GM13976 (cell line): ENCODE results near the gene HARS1.
"Not testable (repeated sequence)": the region's sequence is repeated elsewhere in the genome, so short reads cannot be mapped to it uniquely, and the experiment has no call there.

Experiments used
- DNase-seq: peaks from one replicate; pipeline ENCODE4 v3.0.0; 2012; ENCODE audit warnings: low spot score
- in situ Hi-C: fragments of 300-500 bp; cut with MboI; formaldehyde crosslinking; loops from one replicate; pipeline ENCODE4 v1.12.0; 2022; ENCODE audit warnings: low sequenced_read_pairs, mixed read lengths, inconsistent platforms; ENCODE audit not compliant: unreplicated experiment
- TF ChIP-seq, protein P1 (sequence below): IDR thresholded peaks from 2 replicates; pipeline ENCODE4 v1.5.1; 2012; ENCODE audit warnings: borderline replicate concordance, mild to moderate bottlenecking; ENCODE audit not compliant: insufficient read depth; ENCODE audit errors: extremely low read depth, missing control alignments, control extremely low read depth

HARS1 gene

DNA sequence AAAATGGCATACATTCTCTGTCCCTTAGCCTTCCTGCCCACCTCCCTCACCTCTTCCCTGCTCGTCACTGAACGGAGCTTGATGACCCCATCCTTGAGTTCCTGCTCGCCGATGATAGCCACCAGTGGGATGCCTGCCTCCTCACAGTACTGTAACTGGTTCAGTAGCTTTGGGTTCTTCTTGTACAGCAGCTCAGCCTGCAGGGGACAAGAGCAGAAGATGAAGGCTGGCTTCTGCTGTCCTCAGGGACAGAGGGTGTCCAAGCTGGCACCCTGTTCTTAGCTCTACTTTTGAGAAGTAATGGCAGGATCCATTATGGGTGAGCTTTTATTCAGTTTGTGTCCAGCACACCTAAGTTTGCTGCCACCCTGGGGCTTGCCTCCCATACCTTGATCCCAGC lies 16.5 kb downstream of the HARS1 start:
- TF ChIP-seq, protein P1, sequence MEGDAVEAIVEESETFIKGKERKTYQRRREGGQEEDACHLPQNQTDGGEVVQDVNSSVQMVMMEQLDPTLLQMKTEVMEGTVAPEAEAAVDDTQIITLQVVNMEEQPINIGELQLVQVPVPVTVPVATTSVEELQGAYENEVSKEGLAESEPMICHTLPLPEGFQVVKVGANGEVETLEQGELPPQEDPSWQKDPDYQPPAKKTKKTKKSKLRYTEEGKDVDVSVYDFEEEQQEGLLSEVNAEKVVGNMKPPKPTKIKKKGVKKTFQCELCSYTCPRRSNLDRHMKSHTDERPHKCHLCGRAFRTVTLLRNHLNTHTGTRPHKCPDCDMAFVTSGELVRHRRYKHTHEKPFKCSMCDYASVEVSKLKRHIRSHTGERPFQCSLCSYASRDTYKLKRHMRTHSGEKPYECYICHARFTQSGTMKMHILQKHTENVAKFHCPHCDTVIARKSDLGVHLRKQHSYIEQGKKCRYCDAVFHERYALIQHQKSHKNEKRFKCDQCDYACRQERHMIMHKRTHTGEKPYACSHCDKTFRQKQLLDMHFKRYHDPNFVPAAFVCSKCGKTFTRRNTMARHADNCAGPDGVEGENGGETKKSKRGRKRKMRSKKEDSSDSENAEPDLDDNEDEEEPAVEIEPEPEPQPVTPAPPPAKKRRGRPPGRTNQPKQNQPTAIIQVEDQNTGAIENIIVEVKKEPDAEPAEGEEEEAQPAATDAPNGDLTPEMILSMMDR, result no peak
- in situ Hi-C loops, result no loop called here
- no peak for DNase-seq

DNA sequence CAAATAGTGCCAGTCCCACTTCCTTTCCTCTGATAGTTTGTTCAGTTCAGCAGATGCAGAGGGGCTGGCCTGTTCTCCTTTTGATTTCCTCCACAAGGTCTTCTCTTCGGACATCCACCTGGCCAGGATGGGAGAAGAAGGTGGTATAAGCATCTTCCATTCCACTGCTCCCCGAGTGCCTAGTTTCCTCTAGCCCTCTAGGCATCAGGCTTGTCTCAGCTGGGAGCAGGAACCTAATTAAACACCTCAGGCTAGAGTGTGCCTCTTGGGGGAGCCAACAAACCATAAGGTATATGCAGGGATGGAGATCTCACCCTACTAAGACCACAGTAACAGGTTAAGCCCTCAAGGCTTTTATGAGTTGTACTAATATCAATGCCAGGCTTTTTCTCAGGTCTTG lies 17.0 kb downstream of the HARS1 start:
- in situ Hi-C loops, result no loop called here
- no peak for DNase-seq
- TF ChIP-seq, protein P1, result no peak

DNA sequence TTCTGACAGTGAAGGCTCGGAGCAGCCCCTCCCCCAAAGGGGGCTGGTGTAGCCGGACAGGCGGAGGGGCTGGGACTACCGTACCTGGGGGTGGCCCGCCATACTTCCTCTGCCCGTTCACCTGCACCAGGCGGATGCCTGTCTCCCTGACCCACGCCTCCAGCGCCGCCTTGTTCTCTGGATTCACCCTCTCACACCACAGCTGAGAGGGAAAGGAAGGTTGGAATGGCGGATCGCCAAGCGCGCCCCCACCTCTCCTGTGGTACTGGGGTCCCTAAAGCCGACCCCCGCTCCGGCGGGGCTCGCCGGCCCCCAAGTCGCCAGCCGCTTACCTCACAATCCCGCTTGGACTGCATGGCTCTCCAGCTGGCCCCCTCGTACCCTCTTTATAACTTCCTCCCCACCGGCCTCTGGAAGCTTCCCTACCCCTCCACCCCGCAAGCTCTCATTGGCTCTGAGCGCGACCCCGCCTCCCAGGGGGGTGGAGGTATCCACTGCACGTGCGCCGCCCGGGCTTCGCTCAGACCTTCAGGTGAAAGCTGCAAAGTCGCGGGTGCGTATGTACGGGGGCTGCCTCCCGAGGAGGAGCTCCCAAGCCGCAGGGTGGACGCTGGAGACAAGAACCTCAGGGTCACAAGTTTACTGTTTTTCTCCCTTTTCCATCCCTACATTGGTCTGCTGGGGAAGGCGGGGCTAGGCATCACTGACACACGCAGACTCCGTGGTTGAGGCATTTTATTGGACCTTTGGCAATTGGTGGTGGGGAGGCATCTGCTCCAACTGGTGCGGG lies 17.8 kb downstream of the HARS1 start, which contains the start of gene DND1:
Gene DND1 (minus strand): TSS at position 390 of the 790 bp plus-strand sequence. CDS start 34 bp downstream, at position 356.
- in situ Hi-C loops, result no loop called here
- TF ChIP-seq, protein P1, result no peak
- DNase-seq, result no peak

DNA sequence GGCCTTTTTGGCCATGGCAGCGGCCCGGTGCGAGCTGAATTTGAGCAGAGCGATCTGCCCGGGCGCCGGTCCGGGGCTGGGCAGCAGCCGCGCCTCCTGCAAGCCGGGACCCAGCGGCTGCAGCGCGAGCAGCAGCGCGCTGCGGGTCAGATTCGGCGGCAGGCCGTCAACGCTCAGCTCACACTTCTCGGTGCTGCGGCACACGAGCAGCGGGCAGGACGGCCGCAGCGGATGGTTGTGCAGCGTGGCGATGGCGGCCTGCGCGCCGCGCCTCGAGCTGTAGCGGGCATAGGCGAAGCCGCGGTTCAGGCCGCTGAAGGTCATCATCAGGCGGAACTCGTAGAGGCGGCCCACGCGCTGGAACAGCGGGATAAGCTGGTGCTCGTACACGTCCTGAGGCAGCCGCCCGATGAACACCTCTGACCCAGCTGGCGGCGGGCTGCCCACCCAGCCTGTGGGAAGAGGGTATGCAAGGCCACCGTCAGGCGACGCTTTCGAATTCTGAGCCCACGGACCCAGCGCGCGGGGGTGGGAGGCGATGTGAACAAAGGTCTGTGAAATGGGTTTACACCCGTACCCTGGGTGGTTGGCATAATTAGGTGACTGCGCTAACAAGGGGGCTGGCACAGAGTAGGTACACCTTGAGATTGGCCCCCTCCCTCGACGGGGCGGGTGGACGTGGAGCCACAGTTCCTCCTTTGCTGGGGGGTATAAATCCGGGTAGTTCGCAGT lies 18.5 kb downstream of the HARS1 start:
- no peak for DNase-seq
- TF ChIP-seq, protein P1, result no peak
- in situ Hi-C loops, result no loop called here

DNA sequence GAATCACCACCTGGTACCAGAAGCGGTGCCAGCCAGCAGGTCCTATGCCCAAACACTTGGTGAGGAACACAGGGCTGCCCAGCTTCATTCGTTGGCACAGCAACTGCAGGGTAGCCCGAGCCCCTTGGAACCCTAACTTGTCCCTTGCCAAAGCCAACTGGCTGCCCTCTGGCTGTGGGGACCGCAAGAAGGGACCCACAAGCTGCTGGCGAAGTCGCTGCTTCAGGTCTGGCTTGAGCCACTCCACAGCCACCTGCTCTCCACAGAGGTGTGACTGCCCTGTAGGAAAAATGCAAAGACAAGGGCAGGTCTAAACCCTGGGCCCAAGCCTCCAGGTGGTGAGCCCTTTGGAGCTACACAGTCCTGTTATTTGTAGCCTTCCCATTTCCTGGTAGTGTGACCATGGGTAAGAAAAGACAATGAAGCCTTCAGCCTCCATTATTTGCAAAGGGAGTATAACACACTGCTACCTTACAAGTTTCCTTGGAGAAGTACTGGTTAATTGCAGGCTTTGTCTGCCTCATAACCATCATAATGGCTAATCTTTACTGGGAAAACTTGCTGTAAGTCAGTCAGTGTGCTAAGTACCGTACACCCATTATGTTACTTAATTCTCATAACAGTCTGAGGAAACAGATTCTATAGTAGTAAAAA lies 19.6 kb downstream of the HARS1 start:
- DNase-seq, result no peak
- in situ Hi-C loops, result no loop called here
- TF ChIP-seq, protein P1, result no peak

DNA sequence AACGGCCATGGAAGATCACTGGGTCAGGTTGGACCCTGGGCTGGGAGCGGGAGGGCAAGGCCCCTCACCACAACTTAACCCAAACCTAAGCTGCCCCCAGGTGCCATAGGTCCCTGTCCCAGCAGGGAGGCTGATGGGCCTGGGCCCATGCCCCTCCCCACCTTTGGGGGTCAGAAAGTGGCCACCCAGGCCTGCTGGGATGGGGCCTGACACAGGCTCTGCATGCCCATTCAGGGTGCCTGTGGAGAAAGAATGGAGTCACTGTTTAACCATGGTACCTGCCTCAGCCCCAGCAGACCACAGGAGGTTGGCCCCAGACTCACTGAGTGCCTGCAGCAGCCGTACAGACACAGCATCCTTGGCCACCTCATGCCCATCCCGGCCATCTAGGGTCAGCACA lies 20.1 kb downstream of the HARS1 start:
- DNase-seq, in situ Hi-C loops: not testable (repeated sequence)

DNA sequence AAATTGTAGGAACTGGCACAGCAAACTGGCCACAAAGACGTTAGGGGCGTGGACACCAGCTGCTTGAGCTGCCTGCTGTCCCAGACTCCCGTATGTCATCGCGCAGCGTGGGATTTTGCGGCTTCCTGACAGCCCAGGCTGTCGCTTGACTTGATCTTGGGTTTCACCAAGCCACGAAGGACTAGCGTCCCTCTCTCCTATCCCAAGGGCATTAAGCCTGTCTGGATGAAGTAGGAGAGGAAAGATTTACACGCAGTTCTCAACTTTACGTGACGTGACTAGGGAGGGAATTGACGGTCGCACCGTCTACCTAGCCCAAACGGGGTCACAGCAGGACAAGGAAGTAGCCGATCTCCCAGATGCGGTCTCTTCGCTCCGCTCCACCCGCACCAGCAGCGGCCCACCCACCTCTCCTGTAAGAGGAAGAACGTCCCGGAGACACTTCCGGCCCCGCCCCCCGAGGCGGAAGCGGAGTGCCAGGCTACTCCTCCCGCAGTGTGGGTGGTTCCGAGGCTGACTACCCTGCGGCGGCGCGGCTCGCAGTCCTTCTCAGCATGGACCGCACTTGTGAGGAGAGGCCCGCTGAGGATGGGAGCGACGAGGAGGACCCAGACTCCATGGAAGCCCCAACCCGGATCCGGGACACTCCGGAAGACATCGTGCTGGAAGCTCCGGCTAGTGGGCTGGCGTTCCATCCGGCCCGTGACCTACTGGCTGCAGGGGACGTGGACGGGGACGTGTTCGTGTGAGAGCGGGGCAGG lies 26.6 kb downstream of the HARS1 start, which contains the start of gene WDR55:
Gene WDR55 (plus strand): TSS at position 546 of the 761 bp plus-strand sequence. CDS start 9 bp downstream, at position 555.
- peak; percentile 95 for DNase-seq
- in situ Hi-C loops, result no loop called here
- TF ChIP-seq, protein P1, result no peak
